HPDE6-E6E7 (cell line): ENCODE results near the gene KCTD2.
A peak's percentile ranks its signal among the peaks of the same experiment; 100 is the strongest.

Experiments used
- DNase-seq: peaks from one replicate; pipeline ENCODE4 v3.0.0; 2011; ENCODE audit warnings: missing footprints; ENCODE audit errors: extremely low spot score

KCTD2 gene

GRCh38 chr17:75098861-75099260 is 51.8 kb downstream of the KCTD2 start:
- no peak for DNase-seq

GRCh38 chr17:75099881-75100595 is 53.0 kb downstream of the KCTD2 start:
- no peak for DNase-seq

- DNase-seq = no peak
Observed at GRCh38 chr17:75102385-75102821, 55.4 kb downstream of the KCTD2 start.

- DNase-seq = no peak
Observed at GRCh38 chr17:75103601-75104554, 56.9 kb downstream of the KCTD2 start.

GRCh38 chr17:75105126-75106080 is 58.4 kb downstream of the KCTD2 start:
- no peak for DNase-seq

GRCh38 chr17:75108193-75108592 is 61.2 kb downstream of the KCTD2 start:
- DNase-seq = no peak

GRCh38 chr17:75109046-75109406 is 62.0 kb downstream of the KCTD2 start:
- no peak for DNase-seq

- DNase-seq = peak; percentile 94
Observed at GRCh38 chr17:75109407-75110233, 62.6 kb downstream of the KCTD2 start, which contains the start of gene ARMC7. Gene ARMC7 (plus strand): TSS chr17:75109969. CDS start chr17:75110289, 320 bp downstream.

GRCh38 chr17:75110234-75110937 is 63.4 kb downstream of the KCTD2 start:
- DNase-seq = no peak

GRCh38 chr17:75111777-75112335 is 64.8 kb downstream of the KCTD2 start:
- no peak for DNase-seq

- DNase-seq = peak; percentile 83
Observed at GRCh38 chr17:75113798-75114551, 67.0 kb downstream of the KCTD2 start.

- no peak for DNase-seq
Observed at GRCh38 chr17:75114552-75115314, 67.7 kb downstream of the KCTD2 start.
